ENCODE data around the gene MKRN2. TPM values are rescaled to one million over a fixed set of nuclear protein-coding genes. Genes with fewer than 3 reads are reported as not detected.

Gene MKRN2
- total and polyA plus RNA-seq, 4 donors, result 15.7 to 30.8 (median 23.3) TPM

- 83 to 87% methylated on average over 3 of the region's 3 CpGs for WGBS, 2 donors
- ATAC-seq (ENCODE audit: insufficient read depth, low FRiP score), result no peak
- H3K27ac ChIP-seq (ENCODE audit: low read depth in 1 of 2, low read length in 1 of 2), result no peak overlapping the region
Measured at GRCh38 chr3:12509466-12509865, 47.4 kb upstream of the MKRN2 start.

GRCh38 chr3:12512534-12513118, 44.3 kb upstream of the MKRN2 start:
- Histone ChIP-seq H3K27ac (ENCODE audit: low read depth in 1 of 2, low read length in 1 of 2) (no peak overlapping the region), H3K27me3 (ENCODE audit: control insufficient read depth in 3 of 3, insufficient read depth in 3 of 3, low read length in 2 of 3) (no peaks in the 10 kb centered on the region), H3K9ac (ENCODE audit: insufficient read depth in 1 of 2, low read length in 2 of 2) (no peak overlapping the region), H3K4me1 (ENCODE audit: control insufficient read depth in 5 of 5, insufficient read depth in 5 of 5, low read length in 5 of 5) (peaks cover 0 to 24% (median 2%) of the 10 kb centered on the region in 5 donors), H3K9me3 (ENCODE audit: control insufficient read depth in 4 of 4, insufficient read depth in 3 of 4, low read length in 3 of 4) (no peaks in the 10 kb centered on the region), H3K36me3 (ENCODE audit: control insufficient read depth in 4 of 4, insufficient read depth in 4 of 4, low read length in 4 of 4) (peaks cover 0 to 4% (median 2%) of the 10 kb centered on the region in 4 donors), H3K4me3 (no peak overlapping the region)
- ATAC-seq (ENCODE audit: insufficient read depth, low FRiP score), result no peak
- no peak for DNase-seq
- WGBS, 2 donors, result 96 to 97% methylated on average over 4 of the region's 4 CpGs
- TF ChIP-seq CTCF (IDR thresholded peaks at IDR 0.05; ENCODE audit: control extremely low read depth, extremely low read depth), result no peak

More at GRCh38 chr3:12509466-12509865, 47.4 kb upstream of the MKRN2 start:
- no peaks in the 10 kb centered on the region for H3K27me3 ChIP-seq (ENCODE audit: control insufficient read depth in 3 of 3, insufficient read depth in 3 of 3, low read length in 2 of 3)
- peaks cover 0 to 6% (median 3%) of the 10 kb centered on the region in 4 donors for H3K36me3 ChIP-seq (ENCODE audit: control insufficient read depth in 4 of 4, insufficient read depth in 4 of 4, low read length in 4 of 4)
- H3K9ac ChIP-seq (ENCODE audit: insufficient read depth in 1 of 2, low read length in 2 of 2), result no peak overlapping the region
- H3K4me1 ChIP-seq (ENCODE audit: control insufficient read depth in 5 of 5, insufficient read depth in 5 of 5, low read length in 5 of 5), result peaks cover 0 to 27% (median 0%) of the 10 kb centered on the region in 5 donors
- H3K9me3 ChIP-seq (ENCODE audit: control insufficient read depth in 4 of 4, insufficient read depth in 3 of 4, low read length in 3 of 4), result no peaks in the 10 kb centered on the region
- no peak for DNase-seq
- H3K4me3 ChIP-seq, result no peak overlapping the region
- no peak for TF ChIP-seq CTCF (IDR thresholded peaks at IDR 0.05; ENCODE audit: control extremely low read depth, extremely low read depth)

- Histone ChIP-seq H3K36me3 (ENCODE audit: control insufficient read depth in 4 of 4, insufficient read depth in 4 of 4, low read length in 4 of 4) (peaks cover 0 to 3% (median 0%) of the 10 kb centered on the region in 4 donors), H3K4me3 (no peak overlapping the region), H3K9ac (ENCODE audit: insufficient read depth in 1 of 2, low read length in 2 of 2) (no peak overlapping the region), H3K4me1 (ENCODE audit: control insufficient read depth in 5 of 5, insufficient read depth in 5 of 5, low read length in 5 of 5) (peaks cover 0 to 20% (median 9%) of the 10 kb centered on the region in 5 donors), H3K9me3 (ENCODE audit: control insufficient read depth in 4 of 4, insufficient read depth in 3 of 4, low read length in 3 of 4) (no peaks in the 10 kb centered on the region), H3K27me3 (ENCODE audit: control insufficient read depth in 3 of 3, insufficient read depth in 3 of 3, low read length in 2 of 3) (no peaks in the 10 kb centered on the region), H3K27ac (ENCODE audit: low read depth in 1 of 2, low read length in 1 of 2) (peak overlapping the region in 1 of 2 donors; percentile 88)
- ATAC-seq (ENCODE audit: insufficient read depth, low FRiP score) (no peak), DNase-seq (no peak)
- 89 to 95% methylated on average over 5 of the region's 5 CpGs for WGBS, 2 donors
- no peak for TF ChIP-seq CTCF (IDR thresholded peaks at IDR 0.05; ENCODE audit: control extremely low read depth, extremely low read depth)
Measured at GRCh38 chr3:12513694-12514446, 43.0 kb upstream of the MKRN2 start.
